NCI-H146 (cell line): ENCODE measurements around the gene PTPRT.

Source experiments
- DNase-seq: peaks from one replicate; lab custom pipeline; 2025; lab: John Stamatoyannopoulos, UW

PTPRT gene

DNA sequence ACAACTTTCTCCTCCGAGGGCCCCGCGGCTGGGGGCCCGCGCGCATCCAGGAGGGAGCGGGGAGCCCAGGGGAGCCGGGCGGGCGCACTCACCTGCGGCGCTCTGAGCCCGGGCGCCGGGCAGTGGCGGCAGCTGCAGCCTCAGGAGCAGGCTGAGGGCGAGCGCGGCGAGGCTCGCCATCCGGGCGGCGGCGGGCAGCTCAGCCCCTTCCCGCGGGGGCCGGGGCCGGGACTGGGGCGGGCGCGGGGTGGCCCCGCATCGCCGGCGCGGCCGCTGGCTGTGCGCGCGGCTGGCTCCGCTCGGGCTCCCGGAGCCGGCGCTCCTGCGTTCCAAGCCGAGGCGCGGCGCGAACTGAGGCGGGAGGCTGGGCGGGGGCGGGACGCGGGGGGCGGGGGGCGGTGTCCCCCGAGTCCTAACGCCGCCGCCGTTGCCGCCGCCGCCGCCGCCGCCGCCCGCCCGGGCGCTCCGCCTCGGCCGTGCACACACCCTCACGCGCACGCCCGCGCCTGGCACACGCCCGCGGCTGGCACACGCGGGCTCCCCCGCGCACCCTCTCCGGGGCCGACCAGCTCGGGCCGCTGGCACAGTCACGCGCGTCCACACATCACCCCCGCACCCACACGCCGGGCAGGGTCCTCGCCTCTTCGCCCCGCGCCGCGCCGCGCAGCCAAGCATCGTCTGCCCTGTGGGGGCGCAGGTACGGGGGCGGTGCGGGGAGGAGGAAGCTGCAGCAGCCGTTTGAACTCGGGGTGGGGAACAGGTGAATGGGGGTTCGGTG, at the start of gene PTPRT:
PTPRT (minus strand) TSS at position 353 of the 778 bp plus-strand sequence; CDS start at position 180, 173 bp downstream.
- DNase-seq: no peak

DNA sequence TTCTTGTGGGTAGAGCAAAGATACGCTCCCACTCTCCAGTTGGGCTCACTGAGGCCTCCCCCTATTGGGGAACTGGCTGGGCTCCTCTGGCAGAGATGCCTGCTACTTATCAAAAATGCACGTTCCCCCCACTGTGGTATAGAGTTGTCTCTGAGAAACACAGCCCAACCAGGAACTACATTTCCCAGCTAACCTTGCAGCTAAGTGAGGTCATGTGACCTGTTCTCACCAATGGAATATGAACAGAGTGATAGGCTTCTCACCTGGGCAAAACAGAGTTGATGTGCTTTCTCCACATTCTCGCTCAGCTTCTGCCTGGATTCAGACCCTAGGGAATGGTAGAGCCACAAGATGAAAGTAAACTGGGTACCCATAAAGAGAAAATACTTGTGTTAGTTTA, 49.1 kb upstream of the PTPRT start:
- DNase-seq: no peak

- no peak for DNase-seq
Observed at GRCh38 chr20:43238266-43238665, 48.6 kb upstream of the PTPRT start.

DNA sequence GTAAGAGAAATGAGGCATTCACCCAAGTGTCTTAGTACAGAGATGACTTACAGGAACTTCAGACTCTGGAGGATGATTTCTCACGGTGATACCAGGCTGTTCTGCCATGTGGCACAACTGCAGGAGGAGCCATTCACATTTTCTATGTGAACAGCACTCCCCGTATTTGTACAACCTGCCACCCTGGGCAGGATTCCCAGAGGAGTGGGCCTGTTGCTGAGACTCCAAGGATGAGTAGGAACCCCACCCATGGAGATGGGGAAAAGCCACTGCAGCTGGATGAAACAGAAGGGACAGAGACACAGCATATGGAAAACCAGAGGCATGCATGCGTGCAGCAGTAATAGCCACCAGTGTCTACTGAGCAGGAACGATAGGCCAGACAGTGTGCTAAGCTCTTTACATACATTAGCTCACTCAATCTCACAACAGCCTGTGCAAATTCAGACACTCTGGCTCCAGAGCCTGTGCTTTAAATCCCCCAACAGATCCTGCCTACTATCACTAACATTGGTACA, 48.0 kb upstream of the PTPRT start:
- no peak for DNase-seq

GRCh38 chr20:43235998-43236397, 46.3 kb upstream of the PTPRT start:
- DNase-seq: no peak

- no peak for DNase-seq
Observed at GRCh38 chr20:43231829-43232228, 42.1 kb upstream of the PTPRT start.

DNA sequence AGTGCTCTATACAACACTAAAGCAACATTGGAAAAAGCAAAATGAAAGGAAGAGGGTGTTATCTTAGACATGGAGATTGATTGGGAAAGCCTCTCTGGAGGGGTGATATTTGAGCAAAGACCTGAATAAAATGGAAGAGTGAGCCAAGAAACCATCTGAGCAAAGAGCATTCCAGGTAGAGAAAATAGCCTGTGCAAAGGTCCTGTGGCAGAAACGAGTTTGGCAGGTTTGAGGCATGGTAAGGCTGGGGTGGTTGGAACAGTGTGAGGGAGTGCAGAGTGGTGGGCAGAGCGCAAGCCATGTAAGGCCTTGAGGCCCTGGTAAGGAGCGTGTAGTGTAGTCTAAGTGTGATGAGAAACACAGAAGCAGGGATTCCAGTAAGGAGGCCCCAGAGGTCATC, 40.0 kb upstream of the PTPRT start:
- no peak for DNase-seq

DNA sequence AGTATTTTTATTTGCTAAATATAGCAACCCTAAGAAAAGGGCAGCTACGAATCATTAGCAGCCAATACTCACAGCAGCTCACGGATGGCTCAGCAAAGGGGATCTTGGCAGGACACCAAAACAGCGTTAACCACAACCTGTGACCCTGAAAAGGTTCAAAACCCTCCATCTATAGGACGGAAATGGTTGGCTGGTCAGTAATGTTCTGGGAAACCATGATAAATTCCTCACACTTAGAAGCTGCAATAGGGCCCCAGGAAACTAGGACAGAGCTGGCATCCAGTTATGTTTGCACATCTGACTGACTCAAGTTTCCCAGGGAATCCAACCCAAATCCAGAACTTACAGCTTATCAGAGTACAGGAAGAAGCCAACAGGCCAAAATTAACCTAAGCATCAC, 30.9 kb upstream of the PTPRT start:
- no peak for DNase-seq

DNA sequence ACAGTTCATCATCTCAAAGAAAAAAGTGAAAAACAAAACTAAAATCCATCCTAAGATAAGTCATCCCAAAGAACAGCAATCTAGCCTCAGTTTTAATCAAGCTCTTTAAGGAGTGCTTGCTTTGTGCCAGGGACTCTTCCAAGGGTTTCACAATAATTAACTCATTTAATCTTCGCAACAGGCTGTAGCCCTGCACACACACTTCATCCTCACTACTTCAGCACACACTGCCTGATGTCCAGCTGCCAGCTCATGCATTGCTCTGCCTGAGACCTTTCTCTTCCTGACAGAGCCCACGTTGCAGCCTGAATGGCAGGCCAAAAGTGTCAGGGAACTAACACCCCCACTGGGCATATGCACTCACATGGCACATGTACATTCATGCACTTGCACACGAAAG, 21.2 kb upstream of the PTPRT start:
- no peak for DNase-seq

- DNase-seq: no peak
Observed at GRCh38 chr20:43209831-43210230, 20.1 kb upstream of the PTPRT start.

DNA sequence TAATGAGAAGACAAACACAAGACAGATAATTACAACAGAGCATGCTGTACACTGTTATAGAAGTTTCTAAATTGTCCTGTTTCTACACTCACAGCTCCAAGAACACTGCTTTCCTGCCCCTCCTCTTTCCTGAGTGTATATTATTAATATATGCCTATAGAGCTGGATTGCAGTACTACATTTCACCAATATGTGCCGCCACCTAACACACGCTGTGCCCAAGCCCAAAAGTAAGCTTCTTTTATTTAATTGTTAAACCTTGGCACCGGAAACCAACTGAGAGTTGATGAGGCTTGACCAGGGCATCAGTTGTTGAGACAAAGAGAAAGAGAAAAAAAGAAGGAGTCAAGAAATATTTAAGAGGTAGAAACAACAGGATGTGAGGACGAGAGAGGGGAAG, 16.0 kb upstream of the PTPRT start:
- DNase-seq: no peak

- no peak for DNase-seq
Observed at GRCh38 chr20:43202100-43202499, 12.4 kb upstream of the PTPRT start.

DNA sequence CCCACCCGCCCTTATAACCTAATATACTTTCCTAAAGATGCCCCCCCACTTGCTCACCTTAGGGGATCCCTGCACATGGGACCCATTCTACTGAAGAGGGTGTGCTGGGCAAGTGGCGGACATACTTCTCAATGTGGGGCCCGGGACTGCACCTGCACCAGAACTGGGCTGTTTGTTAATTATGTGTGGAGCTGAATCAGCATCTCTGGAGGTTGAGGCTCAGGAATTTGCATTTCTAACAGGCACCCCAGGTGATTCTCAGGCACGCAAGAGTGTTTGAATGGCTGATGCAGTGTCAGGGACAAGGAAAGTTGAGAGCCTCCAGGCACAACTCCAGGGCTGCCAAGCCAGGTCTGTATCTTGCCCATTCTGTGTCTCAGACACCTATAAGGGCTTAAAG, 8.9 kb upstream of the PTPRT start:
- no peak for DNase-seq

GRCh38 chr20:43196243-43196642, 6.5 kb upstream of the PTPRT start:
- DNase-seq: no peak

- DNase-seq: no peak
Observed at GRCh38 chr20:43194137-43194536, 4.4 kb upstream of the PTPRT start.

DNA sequence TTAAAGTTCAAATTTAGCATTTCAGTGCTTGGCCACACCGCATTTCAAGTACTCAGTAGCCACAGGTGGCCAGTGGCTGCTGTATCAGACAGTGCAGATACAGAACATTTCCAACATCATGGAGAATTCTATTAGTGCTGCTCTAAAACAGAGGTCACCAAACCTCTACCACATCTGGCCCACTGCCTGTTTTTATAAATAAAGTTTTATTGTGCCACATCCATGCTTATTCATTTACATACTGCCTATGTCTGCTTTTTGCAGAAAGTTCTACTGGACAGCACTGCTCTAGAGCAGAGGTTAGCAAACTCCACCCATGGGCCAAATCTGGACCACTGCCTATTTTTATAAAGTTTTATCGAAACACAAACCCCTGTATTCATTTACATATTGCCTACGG, 3.7 kb upstream of the PTPRT start:
- no peak for DNase-seq

DNA sequence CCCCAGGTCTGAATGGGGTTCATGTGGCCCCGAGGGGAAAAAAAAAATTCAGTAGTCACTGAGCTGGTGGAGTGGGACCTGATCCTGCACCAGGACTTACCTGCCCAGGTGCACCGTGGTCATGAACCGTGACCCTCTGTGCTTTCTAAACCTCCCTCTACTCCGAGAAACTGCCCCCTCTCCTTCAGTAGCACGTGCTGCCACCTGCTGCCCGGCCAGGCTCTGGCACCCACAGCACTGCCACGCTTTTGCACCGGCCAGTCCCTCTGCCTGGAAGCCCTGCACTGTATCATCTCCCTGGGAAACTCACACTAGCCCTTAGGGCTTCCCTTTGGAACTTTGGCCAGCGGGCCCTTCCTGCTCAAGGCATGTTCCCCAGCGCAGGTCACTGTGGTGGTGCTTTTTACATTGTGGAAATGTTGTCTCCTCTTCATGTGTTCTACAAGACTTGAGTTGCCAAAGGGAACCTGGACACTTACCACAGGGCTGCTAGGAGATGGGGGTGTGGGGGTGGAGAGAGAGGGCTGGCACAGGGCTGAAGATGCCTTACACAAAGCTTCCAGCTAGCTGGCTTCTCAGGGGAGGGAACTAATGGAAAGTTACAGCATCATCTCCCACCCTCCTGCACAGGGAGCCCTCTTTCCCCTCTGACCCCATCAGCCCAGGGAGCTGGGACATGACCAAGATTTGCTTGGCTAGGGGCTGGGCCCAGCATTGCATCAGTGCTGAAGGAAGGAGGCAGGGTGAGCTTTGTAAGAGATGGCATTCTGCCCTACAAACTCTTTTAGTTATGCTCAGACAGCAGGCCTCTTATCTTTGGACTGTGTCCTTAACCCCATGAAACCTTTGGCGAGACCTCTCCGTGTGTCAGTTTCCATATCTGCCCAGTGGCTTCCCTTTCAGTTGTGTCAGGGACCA, 2.5 kb upstream of the PTPRT start:
- DNase-seq: peak; percentile 20

DNA sequence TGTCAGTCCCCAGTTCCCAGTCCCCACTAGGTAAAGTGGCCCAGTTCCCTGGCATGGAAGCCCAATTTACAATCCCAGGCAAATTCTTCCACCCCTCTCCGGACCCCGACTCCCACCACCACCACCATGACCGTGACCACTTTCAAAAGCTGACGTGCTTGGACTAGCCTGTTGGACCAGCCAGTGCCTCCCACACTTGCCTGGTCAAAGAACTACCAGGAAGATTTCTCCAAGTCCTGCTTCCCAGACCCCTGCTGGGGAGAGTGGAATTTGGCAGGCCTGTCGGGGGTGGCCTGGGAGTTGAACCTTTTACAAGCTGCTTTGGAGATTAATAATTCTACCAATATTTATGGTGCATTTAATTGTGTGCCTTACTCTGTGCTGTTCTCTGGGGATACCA, 1.4 kb upstream of the PTPRT start:
- no peak for DNase-seq

DNA sequence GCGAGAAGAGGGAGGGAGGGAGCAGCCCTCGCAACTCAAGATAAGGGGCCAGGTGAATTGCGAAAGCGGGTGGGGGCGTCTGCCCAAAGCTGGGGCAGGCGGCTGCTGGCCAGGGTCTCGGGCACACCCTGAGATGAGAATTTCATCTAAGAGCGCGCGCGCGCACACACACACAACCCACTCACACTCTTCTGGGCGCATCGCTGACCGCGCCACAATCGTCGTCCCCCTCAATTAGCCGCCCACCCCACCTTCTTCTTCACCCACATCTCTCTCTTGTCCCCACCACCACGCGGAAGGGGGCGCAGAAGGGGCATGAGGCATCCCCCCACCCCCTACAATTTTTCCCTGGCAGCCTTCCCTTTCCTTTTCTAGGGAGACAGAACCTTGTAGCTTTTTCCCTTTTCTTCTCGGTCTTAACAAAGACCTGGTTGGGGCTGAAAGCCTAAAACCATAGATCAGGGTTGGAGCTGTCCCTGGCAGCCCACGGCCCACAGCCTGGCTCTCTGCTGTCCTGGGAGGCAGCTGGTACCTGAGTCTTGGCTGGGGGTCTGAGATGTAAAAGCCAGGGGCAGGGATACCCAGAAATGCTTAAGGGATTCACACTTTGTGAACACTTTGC, 737 bp upstream of the PTPRT start:
- no peak for DNase-seq

- no peak for DNase-seq
Observed at GRCh38 chr20:43188861-43189553, 699 bp downstream of the PTPRT start.

DNA sequence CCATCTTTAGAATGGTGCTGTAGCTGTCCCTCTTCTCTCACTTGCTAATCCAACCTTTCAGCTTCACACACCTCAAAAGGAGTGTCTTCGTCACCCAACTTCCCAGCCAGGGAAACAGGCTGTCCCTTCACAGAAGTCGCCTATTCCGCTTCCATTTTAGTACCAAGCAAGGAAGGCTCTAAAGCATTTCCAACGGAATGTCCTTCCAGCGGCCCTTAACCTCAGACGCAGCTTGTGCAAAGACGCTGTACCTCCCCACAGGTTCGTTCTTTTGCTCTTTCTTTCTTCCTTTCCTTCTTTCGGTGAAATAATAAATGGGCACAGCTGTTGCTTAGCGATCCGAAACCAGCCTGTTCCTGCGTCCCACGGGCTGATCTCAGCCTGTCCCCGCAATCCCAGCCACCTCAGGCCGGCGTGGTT, 1.5 kb downstream of the PTPRT start:
- no peak for DNase-seq
